Neutrophil (primary cell): ENCODE measurements around the gene NR2F2.

Experiments
- H3K27ac ChIP-seq: fragments of 200-600 bp; sonication (generic); 2 replicates; pipeline ENCODE4 v1.5.1; 2016; ENCODE audit warnings: mild to moderate bottlenecking, moderate library complexity
- H3K27me3 ChIP-seq: fragments of 200-600 bp; sonication (generic); 2 replicates; pipeline ENCODE4 v1.6.0; 2016; ENCODE audit warnings: mild to moderate bottlenecking
- H3K36me3 ChIP-seq: fragments of 200-600 bp; sonication (generic); 2 replicates; pipeline ENCODE4 v1.5.1; 2017
- H3K4me1 ChIP-seq, 2 experiments: fragments of 200-600 bp in 1 of 2; sonication (generic) in 1 of 2; 1 replicate in 1 of 2; 2 replicates in 1 of 2; pipeline versions ENCODE4 v1.5.1 to v1.6.1; 2013 to 2016; ENCODE audit warnings: low read depth in 1 of 2, low read length in 1 of 2, mild to moderate bottlenecking in 1 of 2, moderate library complexity in 1 of 2; ENCODE audit not compliant: control insufficient read depth in 1 of 2, insufficient read depth in 1 of 2
- H3K4me3 ChIP-seq, 2 experiments: fragments of 200-600 bp in 1 of 2; sonication (generic) in 1 of 2; 1 replicate in 1 of 2; 2 replicates in 1 of 2; pipeline ENCODE4 v1.5.1; 2013 to 2016; ENCODE audit warnings: low read depth in 1 of 2, low read length in 1 of 2, mild to moderate bottlenecking in 1 of 2, moderate library complexity in 1 of 2
- H3K9me3 ChIP-seq: fragments of 200-600 bp; sonication (generic); 2 replicates; pipeline ENCODE4 v1.5.1; 2016
- TF ChIP-seq, protein P1 (sequence below): fragments of 200-600 bp; sonication (generic); IDR thresholded peaks from 2 replicates; pipeline ENCODE4 v1.5.1; 2016; ENCODE audit warnings: antibody characterized with exemption

The NR2F2 gene

DNA sequence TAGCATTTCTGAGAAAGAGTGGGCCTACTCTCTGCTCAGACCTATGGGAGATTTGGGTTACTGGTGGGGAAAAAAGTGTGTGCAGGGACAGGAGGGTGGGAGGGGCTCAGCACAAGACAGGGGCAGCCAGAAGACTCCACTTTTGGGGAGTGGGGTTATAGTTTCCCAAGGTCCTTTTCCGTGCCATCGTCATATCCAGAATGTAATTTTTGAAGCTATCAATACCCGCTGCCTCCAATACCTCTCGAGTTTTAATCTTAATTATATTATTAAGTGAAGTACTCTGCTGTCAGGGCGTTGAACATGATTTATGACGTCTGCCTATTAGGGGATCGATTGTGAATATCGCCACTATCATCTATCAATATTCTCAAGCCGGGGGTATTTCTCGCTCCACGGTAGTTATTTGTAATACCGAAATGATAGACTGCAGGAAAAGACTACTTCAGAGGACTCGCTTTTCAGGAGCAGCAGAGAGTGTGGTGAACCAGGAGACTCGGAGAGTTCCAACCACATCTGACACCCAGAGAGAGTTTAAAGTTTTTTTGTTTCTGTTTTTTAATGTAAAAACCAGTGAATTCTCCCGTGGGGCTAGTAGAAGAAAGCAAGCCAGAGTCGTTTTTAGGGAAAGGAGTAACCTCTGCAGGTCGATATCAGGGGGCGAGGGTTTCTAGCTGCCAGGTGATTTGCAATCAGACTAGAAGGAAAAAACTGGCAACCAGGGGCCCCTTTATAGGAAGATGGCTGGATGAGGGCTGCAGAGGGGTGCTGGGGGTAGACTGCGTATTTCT lies 20.6 kb downstream of the NR2F2 start:
- Histone ChIP-seq H3K4me1 (no peaks in the 10 kb centered on the region), H3K27me3 (peaks cover 100% of the 10 kb centered on the region), H3K27ac (no peak overlapping the region), H3K36me3 (no peaks in the 10 kb centered on the region), H3K4me3 (no peak overlapping the region), H3K9me3 (no peaks in the 10 kb centered on the region)
- TF ChIP-seq, protein P1, sequence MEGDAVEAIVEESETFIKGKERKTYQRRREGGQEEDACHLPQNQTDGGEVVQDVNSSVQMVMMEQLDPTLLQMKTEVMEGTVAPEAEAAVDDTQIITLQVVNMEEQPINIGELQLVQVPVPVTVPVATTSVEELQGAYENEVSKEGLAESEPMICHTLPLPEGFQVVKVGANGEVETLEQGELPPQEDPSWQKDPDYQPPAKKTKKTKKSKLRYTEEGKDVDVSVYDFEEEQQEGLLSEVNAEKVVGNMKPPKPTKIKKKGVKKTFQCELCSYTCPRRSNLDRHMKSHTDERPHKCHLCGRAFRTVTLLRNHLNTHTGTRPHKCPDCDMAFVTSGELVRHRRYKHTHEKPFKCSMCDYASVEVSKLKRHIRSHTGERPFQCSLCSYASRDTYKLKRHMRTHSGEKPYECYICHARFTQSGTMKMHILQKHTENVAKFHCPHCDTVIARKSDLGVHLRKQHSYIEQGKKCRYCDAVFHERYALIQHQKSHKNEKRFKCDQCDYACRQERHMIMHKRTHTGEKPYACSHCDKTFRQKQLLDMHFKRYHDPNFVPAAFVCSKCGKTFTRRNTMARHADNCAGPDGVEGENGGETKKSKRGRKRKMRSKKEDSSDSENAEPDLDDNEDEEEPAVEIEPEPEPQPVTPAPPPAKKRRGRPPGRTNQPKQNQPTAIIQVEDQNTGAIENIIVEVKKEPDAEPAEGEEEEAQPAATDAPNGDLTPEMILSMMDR: no peak

DNA sequence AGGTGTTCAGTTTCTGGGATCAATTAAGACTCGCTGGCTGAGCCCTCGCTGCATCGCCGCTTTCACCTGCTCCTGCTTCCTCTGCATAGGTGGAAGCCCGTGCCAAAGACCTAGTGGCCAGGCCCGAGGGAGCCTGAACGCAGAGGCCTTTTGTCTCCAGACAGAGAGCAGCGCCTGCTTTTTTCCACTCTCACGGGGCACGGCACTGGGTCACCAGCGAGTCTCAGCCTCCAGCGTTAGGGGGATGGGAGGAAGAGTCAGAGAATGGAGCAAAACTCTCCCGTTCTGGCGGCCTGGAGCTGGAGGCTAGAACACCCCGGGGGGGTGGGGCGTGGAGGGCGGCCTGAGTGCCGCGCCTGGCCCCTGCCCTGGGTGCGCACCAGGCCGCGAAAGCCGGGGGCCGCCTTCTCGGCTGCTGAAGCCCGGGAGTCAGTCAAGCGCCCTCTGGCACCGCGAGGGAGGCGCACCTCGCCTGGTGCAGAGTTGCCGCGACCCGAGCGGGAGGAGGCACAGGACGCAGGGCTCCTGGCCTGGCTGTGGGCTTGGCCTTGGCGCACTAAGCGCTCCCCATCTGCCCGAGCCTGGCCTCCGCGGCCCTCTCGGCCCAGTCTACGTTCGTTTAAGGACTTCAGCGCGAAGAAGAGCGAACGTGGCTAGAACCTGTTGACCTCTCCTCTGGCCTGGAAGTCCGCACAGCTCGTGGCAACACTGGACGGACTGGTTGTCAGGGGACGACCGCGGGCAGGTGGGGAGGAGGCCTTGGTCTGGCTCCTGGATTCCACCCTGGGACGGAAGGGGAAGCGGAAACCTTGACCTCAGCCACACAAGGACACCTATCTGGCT lies 21.5 kb downstream of the NR2F2 start:
- peaks cover 100% of the 10 kb centered on the region for H3K27me3 ChIP-seq
- no peak overlapping the region for H3K4me3 ChIP-seq
- H3K36me3 ChIP-seq: no peaks in the 10 kb centered on the region
- H3K9me3 ChIP-seq: no peaks in the 10 kb centered on the region
- H3K27ac ChIP-seq: no peak overlapping the region
- peaks cover 5 to 7% of the 10 kb centered on the region in 2 experiments for H3K4me1 ChIP-seq
- TF ChIP-seq, protein P1: no peak

DNA sequence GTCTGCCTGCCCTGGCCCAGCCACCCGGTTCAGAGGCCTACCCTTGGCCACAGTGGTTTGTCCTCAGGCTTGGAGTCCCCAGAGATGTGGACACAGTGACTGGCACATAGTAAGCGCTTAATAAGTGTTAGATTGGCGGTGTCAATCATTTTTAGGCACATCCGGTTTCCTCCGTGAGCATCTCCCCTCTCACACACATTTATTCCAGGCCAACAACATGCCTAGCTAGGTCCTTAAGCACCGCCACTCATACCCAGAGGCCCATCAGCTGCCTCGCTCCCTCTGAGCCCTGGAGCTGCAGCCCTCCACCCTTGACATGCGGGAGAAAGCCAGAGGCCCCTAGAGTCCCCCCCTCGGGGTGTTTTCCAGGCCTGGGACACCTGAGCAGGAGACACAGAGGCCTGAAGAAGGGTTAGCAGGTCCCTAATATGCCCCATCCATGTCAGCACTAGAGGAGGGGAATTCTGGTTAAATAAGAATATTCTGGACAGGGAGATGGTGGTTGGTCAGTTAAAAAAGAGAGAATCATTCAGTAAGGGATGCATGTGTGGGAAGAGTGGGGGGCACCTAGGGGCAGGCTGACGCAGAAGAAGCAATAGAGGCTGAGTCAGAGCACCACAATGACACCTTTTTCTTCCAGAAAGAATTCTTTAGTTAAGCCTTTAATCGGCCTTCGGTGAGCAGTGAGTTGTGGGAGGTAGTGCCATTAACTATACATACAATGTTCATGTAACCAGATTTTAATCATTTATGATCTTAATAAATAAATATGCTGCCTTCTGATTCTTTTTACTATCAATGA lies 22.3 kb downstream of the NR2F2 start:
- H3K4me3 ChIP-seq: no peak overlapping the region
- TF ChIP-seq, protein P1: no peak
- peaks cover 100% of the 10 kb centered on the region for H3K27me3 ChIP-seq
- no peaks in the 10 kb centered on the region for H3K9me3 ChIP-seq
- no peak overlapping the region for H3K27ac ChIP-seq
- peaks cover 11 to 13% of the 10 kb centered on the region in 2 experiments for H3K4me1 ChIP-seq
- H3K36me3 ChIP-seq: no peaks in the 10 kb centered on the region

DNA sequence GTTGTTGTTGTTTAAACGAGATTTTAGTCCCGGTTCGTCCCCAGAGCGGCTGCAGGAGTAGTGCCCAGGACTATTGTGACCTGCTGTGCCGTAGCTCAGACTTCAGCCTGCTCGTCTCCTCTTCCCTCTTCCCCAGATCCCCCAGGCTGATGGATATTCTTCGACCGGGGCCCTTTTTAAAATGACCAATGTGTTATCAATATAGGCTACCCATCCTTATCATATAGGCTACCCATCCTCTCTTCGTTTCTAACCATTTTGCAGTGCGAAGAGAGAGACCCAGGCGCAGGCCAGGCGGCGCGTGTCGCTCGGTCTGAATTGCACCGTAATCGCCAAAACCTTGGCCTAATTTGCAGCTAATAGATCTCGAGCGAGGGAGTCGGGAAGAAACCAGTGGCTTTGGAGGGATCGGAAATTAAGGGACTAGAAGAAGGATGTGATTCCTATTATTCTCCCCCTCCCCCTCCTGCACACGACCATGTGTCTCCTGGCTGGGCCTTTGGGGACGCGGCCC lies 23.0 kb downstream of the NR2F2 start:
- no peak overlapping the region for H3K4me3 ChIP-seq
- no peaks in the 10 kb centered on the region for H3K9me3 ChIP-seq
- peaks cover 15% of the 10 kb centered on the region in 2 experiments for H3K4me1 ChIP-seq
- no peak overlapping the region for H3K27ac ChIP-seq
- H3K27me3 ChIP-seq: peaks cover 100% of the 10 kb centered on the region
- H3K36me3 ChIP-seq: no peaks in the 10 kb centered on the region
- TF ChIP-seq, protein P1: no peak
